ENCODE results near the gene ASGR1.
"Not testable (repeated sequence)": the region's sequence is repeated elsewhere in the genome, so short reads cannot be mapped to it uniquely, and the experiment has no call there.

ASGR1 gene

GRCh38 chr17:7138800-7139381 lies 40.3 kb downstream of the ASGR1 start:
- H3K27ac ChIP-seq (ENCODE audit: low read length), result no peak overlapping the region
- no peaks in the 10 kb centered on the region for H3K36me3 ChIP-seq (ENCODE audit: control insufficient read depth in 1 of 2, insufficient read depth in 2 of 2, low read length in 2 of 2)
- H3K27me3 ChIP-seq (ENCODE audit: low read depth, low read length), result no peaks in the 10 kb centered on the region
- no peak overlapping the region for H3K4me3 ChIP-seq (ENCODE audit: low read depth in 1 of 2, low read length in 2 of 2)
- no peaks in the 10 kb centered on the region for H3K4me1 ChIP-seq (ENCODE audit: control insufficient read depth in 1 of 2, insufficient read depth in 2 of 2, low read length in 2 of 2)
- no peaks in the 10 kb centered on the region for H3K9me3 ChIP-seq (ENCODE audit: control insufficient read depth in 1 of 2, low read length in 2 of 2)

- peaks cover 0 to 5% of the 10 kb centered on the region in 2 donors for H3K4me1 ChIP-seq (ENCODE audit: control insufficient read depth in 1 of 2, insufficient read depth in 2 of 2, low read length in 2 of 2)
- no peaks in the 10 kb centered on the region for H3K9me3 ChIP-seq (ENCODE audit: control insufficient read depth in 1 of 2, low read length in 2 of 2)
- H3K36me3 ChIP-seq (ENCODE audit: control insufficient read depth in 1 of 2, insufficient read depth in 2 of 2, low read length in 2 of 2), result no peaks in the 10 kb centered on the region
- H3K4me3 ChIP-seq (ENCODE audit: low read depth in 1 of 2, low read length in 2 of 2), result no peak overlapping the region
- H3K27ac ChIP-seq (ENCODE audit: low read length), result no peak overlapping the region
- no peaks in the 10 kb centered on the region for H3K27me3 ChIP-seq (ENCODE audit: low read depth, low read length)
These were observed 41.8 kb downstream of the ASGR1 start for GRCh38 chr17:7137171-7137943.

GRCh38 chr17:7136266-7136877 lies 42.8 kb downstream of the ASGR1 start:
- Histone ChIP-seq H3K4me1 (ENCODE audit: control insufficient read depth in 1 of 2, insufficient read depth in 2 of 2, low read length in 2 of 2) (peaks cover 0 to 5% of the 10 kb centered on the region in 2 donors), H3K27ac (ENCODE audit: low read length) (no peak overlapping the region), H3K36me3 (ENCODE audit: control insufficient read depth in 1 of 2, insufficient read depth in 2 of 2, low read length in 2 of 2) (no peaks in the 10 kb centered on the region), H3K9me3 (ENCODE audit: control insufficient read depth in 1 of 2, low read length in 2 of 2) (no peaks in the 10 kb centered on the region), H3K4me3 (ENCODE audit: low read depth in 1 of 2, low read length in 2 of 2) (no peak overlapping the region), H3K27me3 (ENCODE audit: low read depth, low read length) (no peaks in the 10 kb centered on the region)

- H3K4me3 ChIP-seq (ENCODE audit: low read depth in 1 of 2, low read length in 2 of 2), result no peak overlapping the region
- peaks cover 0 to 5% of the 10 kb centered on the region in 2 donors for H3K4me1 ChIP-seq (ENCODE audit: control insufficient read depth in 1 of 2, insufficient read depth in 2 of 2, low read length in 2 of 2)
- H3K27ac ChIP-seq (ENCODE audit: low read length), result no peak overlapping the region
- H3K27me3 ChIP-seq (ENCODE audit: low read depth, low read length), result no peaks in the 10 kb centered on the region
- H3K9me3 ChIP-seq (ENCODE audit: control insufficient read depth in 1 of 2, low read length in 2 of 2), result no peaks in the 10 kb centered on the region
- H3K36me3 ChIP-seq (ENCODE audit: control insufficient read depth in 1 of 2, insufficient read depth in 2 of 2, low read length in 2 of 2), result no peaks in the 10 kb centered on the region
These were observed 45.3 kb downstream of the ASGR1 start for GRCh38 chr17:7133916-7134315.

GRCh38 chr17:7133424-7133823 lies 45.7 kb downstream of the ASGR1 start:
- H3K4me1 ChIP-seq (ENCODE audit: control insufficient read depth in 1 of 2, insufficient read depth in 2 of 2, low read length in 2 of 2), result peaks cover 0 to 5% of the 10 kb centered on the region in 2 donors
- no peaks in the 10 kb centered on the region for H3K36me3 ChIP-seq (ENCODE audit: control insufficient read depth in 1 of 2, insufficient read depth in 2 of 2, low read length in 2 of 2)
- no peaks in the 10 kb centered on the region for H3K9me3 ChIP-seq (ENCODE audit: control insufficient read depth in 1 of 2, low read length in 2 of 2)
- H3K27me3 ChIP-seq (ENCODE audit: low read depth, low read length), result no peaks in the 10 kb centered on the region
- no peak overlapping the region for H3K4me3 ChIP-seq (ENCODE audit: low read depth in 1 of 2, low read length in 2 of 2)
- H3K27ac ChIP-seq (ENCODE audit: low read length), result no peak overlapping the region

- no peak overlapping the region for H3K27ac ChIP-seq (ENCODE audit: low read length)
- H3K4me1 ChIP-seq (ENCODE audit: control insufficient read depth in 1 of 2, insufficient read depth in 2 of 2, low read length in 2 of 2), result peaks cover 0 to 5% of the 10 kb centered on the region in 2 donors
- no peak overlapping the region for H3K4me3 ChIP-seq (ENCODE audit: low read depth in 1 of 2, low read length in 2 of 2)
- no peaks in the 10 kb centered on the region for H3K9me3 ChIP-seq (ENCODE audit: control insufficient read depth in 1 of 2, low read length in 2 of 2)
- no peaks in the 10 kb centered on the region for H3K27me3 ChIP-seq (ENCODE audit: low read depth, low read length)
- H3K36me3 ChIP-seq (ENCODE audit: control insufficient read depth in 1 of 2, insufficient read depth in 2 of 2, low read length in 2 of 2), result no peaks in the 10 kb centered on the region
These were observed 46.6 kb downstream of the ASGR1 start for GRCh38 chr17:7132511-7133094.

- Histone ChIP-seq H3K9me3 (ENCODE audit: control insufficient read depth in 1 of 2, low read length in 2 of 2) (no peaks in the 10 kb centered on the region), H3K4me3 (ENCODE audit: low read depth in 1 of 2, low read length in 2 of 2) (peak overlapping the region in 1 of 2 donors; percentile 12), H3K27ac (ENCODE audit: low read length) (no peak overlapping the region), H3K4me1 (ENCODE audit: control insufficient read depth in 1 of 2, insufficient read depth in 2 of 2, low read length in 2 of 2) (peaks cover 0 to 5% of the 10 kb centered on the region in 2 donors), H3K36me3 (ENCODE audit: control insufficient read depth in 1 of 2, insufficient read depth in 2 of 2, low read length in 2 of 2) (no peaks in the 10 kb centered on the region), H3K27me3 (ENCODE audit: low read depth, low read length) (no peaks in the 10 kb centered on the region)
These were observed 47.8 kb downstream of the ASGR1 start for GRCh38 chr17:7131423-7131791.

GRCh38 chr17:7130621-7131422 lies 48.3 kb downstream of the ASGR1 start:
- H3K27ac ChIP-seq (ENCODE audit: low read length), result no peak overlapping the region
- no peaks in the 10 kb centered on the region for H3K36me3 ChIP-seq (ENCODE audit: control insufficient read depth in 1 of 2, insufficient read depth in 2 of 2, low read length in 2 of 2)
- H3K4me3 ChIP-seq (ENCODE audit: low read depth in 1 of 2, low read length in 2 of 2), result peak overlapping the region in 1 of 2 donors; percentile 12
- no peaks in the 10 kb centered on the region for H3K27me3 ChIP-seq (ENCODE audit: low read depth, low read length)
- no peaks in the 10 kb centered on the region for H3K9me3 ChIP-seq (ENCODE audit: control insufficient read depth in 1 of 2, low read length in 2 of 2)
- peaks cover 0 to 5% of the 10 kb centered on the region in 2 donors for H3K4me1 ChIP-seq (ENCODE audit: control insufficient read depth in 1 of 2, insufficient read depth in 2 of 2, low read length in 2 of 2)

GRCh38 chr17:7129311-7129710 lies 49.9 kb downstream of the ASGR1 start:
- Histone ChIP-seq H3K27ac (ENCODE audit: low read length) (no peak overlapping the region), H3K9me3 (ENCODE audit: control insufficient read depth in 1 of 2, low read length in 2 of 2) (no peaks in the 10 kb centered on the region), H3K4me1 (ENCODE audit: control insufficient read depth in 1 of 2, insufficient read depth in 2 of 2, low read length in 2 of 2) (peaks cover 0 to 5% of the 10 kb centered on the region in 2 donors), H3K27me3 (ENCODE audit: low read depth, low read length) (no peaks in the 10 kb centered on the region), H3K4me3 (ENCODE audit: low read depth in 1 of 2, low read length in 2 of 2) (no peak overlapping the region), H3K36me3 (ENCODE audit: control insufficient read depth in 1 of 2, insufficient read depth in 2 of 2, low read length in 2 of 2) (no peaks in the 10 kb centered on the region)

GRCh38 chr17:7128160-7128559 lies 51.0 kb downstream of the ASGR1 start:
- Histone ChIP-seq H3K4me3 (ENCODE audit: low read depth in 1 of 2, low read length in 2 of 2) (no peak overlapping the region), H3K9me3 (ENCODE audit: control insufficient read depth in 1 of 2, low read length in 2 of 2) (no peaks in the 10 kb centered on the region), H3K4me1 (ENCODE audit: control insufficient read depth in 1 of 2, insufficient read depth in 2 of 2, low read length in 2 of 2) (no peaks in the 10 kb centered on the region), H3K27me3 (ENCODE audit: low read depth, low read length) (no peaks in the 10 kb centered on the region), H3K27ac (ENCODE audit: low read length) (no peak overlapping the region), H3K36me3 (ENCODE audit: control insufficient read depth in 1 of 2, insufficient read depth in 2 of 2, low read length in 2 of 2) (no peaks in the 10 kb centered on the region)

- not testable (repeated sequence) for H3K9me3 ChIP-seq (ENCODE audit: control insufficient read depth in 1 of 2, low read length in 2 of 2); H3K27ac ChIP-seq (ENCODE audit: low read length); H3K27me3 ChIP-seq (ENCODE audit: low read depth, low read length); H3K4me3 ChIP-seq (ENCODE audit: low read depth in 1 of 2, low read length in 2 of 2); H3K36me3 ChIP-seq (ENCODE audit: control insufficient read depth in 1 of 2, insufficient read depth in 2 of 2, low read length in 2 of 2); H3K4me1 ChIP-seq (ENCODE audit: control insufficient read depth in 1 of 2, insufficient read depth in 2 of 2, low read length in 2 of 2)
These were observed 51.7 kb downstream of the ASGR1 start for GRCh38 chr17:7127501-7127900.

Measured in muscle layer of duodenum (tissue), 2 donors.